Stomach (tissue), 9 donors: ENCODE results near the gene S1PR1. TPM values are rescaled to one million over a fixed set of nuclear protein-coding genes. Genes with fewer than 3 reads are reported as not detected.

Experiments used
- DNase-seq, 2 donors: peaks; one replicate each; pipeline versions ENCODE4 v3.0.0 to v3.0.0-alpha.2; 2013 to 2019
- H3K27ac ChIP-seq, 5 donors: fragments of 200-600 bp in 4 of 5; sonication (generic) in 4 of 5; one replicate each; pipeline ENCODE4 v1.5.1; 2013 to 2019; ENCODE audit warnings: mild to moderate bottlenecking in 1 of 5, moderate library complexity in 1 of 5
- H3K27me3 ChIP-seq, 3 donors: fragments of 200-600 bp; sonication (generic); one replicate each; pipeline ENCODE4 v1.5.1; 2017 to 2019; ENCODE audit warnings: mixed run types in 1 of 3
- H3K36me3 ChIP-seq, 4 donors: fragments of 200-600 bp; sonication (generic); 1 replicate in 3 of 4; 2 replicates in 1 of 4; pipeline ENCODE4 v1.5.1; 2016 to 2019
- H3K4me1 ChIP-seq, 4 donors: fragments of 200-600 bp; sonication (generic); one replicate each; pipeline ENCODE4 v1.5.1; 2016 to 2019
- H3K4me3 ChIP-seq, 4 donors: fragments of 200-600 bp; sonication (generic) in 3 of 4; one replicate each; pipeline ENCODE4 v1.5.1; 2016 to 2019; ENCODE audit warnings: mild to moderate bottlenecking in 1 of 4
- H3K9me3 ChIP-seq, 4 donors: fragments of 200-600 bp; sonication (generic); one replicate each; pipeline ENCODE4 v1.5.1; 2016 to 2019
- CTCF ChIP-seq, 7 experiments: fragments of 450-650 bp in 4 of 7; fragments of 200-600 bp in 3 of 7; sonication (generic) in 3 of 7; IDR thresholded peaks; one replicate each; pipeline ENCODE4 v1.5.1; 2016 to 2019; ENCODE audit warnings: antibody characterized with exemption in 7 of 7, control low read depth in 2 of 7, mild to moderate bottlenecking in 1 of 7
- EP300 ChIP-seq: sonication (generic); formaldehyde crosslinking; IDR thresholded peaks from one replicate; pipeline ENCODE4 v1.6.1; 2017; ENCODE audit warnings: antibody characterized with exemption
- POLR2A ChIP-seq, 4 donors: fragments of 450-650 bp; IDR thresholded peaks; one replicate each; pipeline ENCODE4 v1.6.1; 2016; ENCODE audit warnings: antibody characterized with exemption in 4 of 4, control low read depth in 2 of 4, mild to moderate bottlenecking in 1 of 4, moderate library complexity in 1 of 4
- POLR2AphosphoS5 ChIP-seq, 3 donors: sonication (generic); formaldehyde crosslinking; IDR thresholded peaks; one replicate each; pipeline ENCODE4 v1.6.1; 2016; ENCODE audit warnings: antibody characterized with exemption in 3 of 3
- WGBS, 5 donors: extraction: QIAGEN DNeasy Blood & Tissue Kit in 3 of 5; methylation state at CpG; one replicate each; pipeline versions ENCODE4 v1.1.5 to v1.1.7; 2013 to 2018; 5-methylcytosine and 5-hydroxymethylcytosine counted together
- intact Hi-C: fragments of 100-400 bp; cut with DNase I; formaldehyde crosslinking; loops from one replicate; pipeline ENCODE4 v1.15.1; 2023; ENCODE audit warnings: low total_unique reads
- polyA plus RNA-seq, 3 donors: library from polyadenylated mRNA; stranded (reverse); fragments of 200-250 nt; gene quantifications; one replicate each; pipeline ENCODE4 v1.2.3, GENCODE V29; 2013
- total RNA-seq, 5 donors: library from RNA; depleted of rRNA; stranded (reverse); fragments of >200 nt; gene quantifications; one replicate each; pipeline versions ENCODE4 v1.1.0 to v1.2.3, GENCODE V29; 2014 to 2016
- donor health status: healthy with polysubstance abuse.
- donor health status: Bipolar disorder and iron deficiency.
- donor health status: healthy.

S1PR1 gene
- total and polyA plus RNA-seq, 8 donors, result 3.7 to 54.0 (median 10.0) TPM

GRCh38 chr1:101198842-101199636 lies 37.8 kb upstream of the S1PR1 start:
- no peak for DNase-seq
- Histone ChIP-seq H3K36me3 (no peaks in the 10 kb centered on the region), H3K27ac (no peak overlapping the region), H3K9me3 (no peaks in the 10 kb centered on the region), H3K4me1 (no peaks in the 10 kb centered on the region), H3K4me3 (no peak overlapping the region), H3K27me3 (no peaks in the 10 kb centered on the region)
- TF ChIP-seq POLR2AphosphoS5 (IDR thresholded peaks at IDR 0.05) (no peak), CTCF (IDR thresholded peaks at IDR 0.05) (no peak), EP300 (no peak), POLR2A (IDR thresholded peaks at IDR 0.05) (no peak)
- intact Hi-C loops, result no loop called here
- 83 to 85% (median 84%) methylated on average over 8 of the region's 8 CpGs for WGBS, 5 donors

GRCh38 chr1:101199637-101199982 lies 37.2 kb upstream of the S1PR1 start:
- H3K27ac ChIP-seq, result no peak overlapping the region
- TF ChIP-seq EP300, result no peak
- no peak for TF ChIP-seq POLR2A (IDR thresholded peaks at IDR 0.05)
- TF ChIP-seq POLR2AphosphoS5 (IDR thresholded peaks at IDR 0.05), result no peak
- no peak for TF ChIP-seq CTCF (IDR thresholded peaks at IDR 0.05)
- DNase-seq, result no peak
- no peaks in the 10 kb centered on the region for H3K36me3 ChIP-seq
- H3K4me3 ChIP-seq, result no peak overlapping the region
- H3K9me3 ChIP-seq, result no peaks in the 10 kb centered on the region
- WGBS, 5 donors, result 91 to 99% (median 98%) methylated on average over 1 of the region's 1 CpG
- H3K27me3 ChIP-seq, result no peaks in the 10 kb centered on the region
- intact Hi-C loops, result no loop called here
- H3K4me1 ChIP-seq, result no peaks in the 10 kb centered on the region

- Histone ChIP-seq H3K27ac (no peak overlapping the region), H3K9me3 (no peaks in the 10 kb centered on the region), H3K4me1 (no peaks in the 10 kb centered on the region), H3K36me3 (no peaks in the 10 kb centered on the region), H3K4me3 (no peak overlapping the region), H3K27me3 (no peaks in the 10 kb centered on the region)
- DNase-seq, result no peak
- intact Hi-C loops, result no loop called here
- whole genome bisulfite sequencing, 5 donors, result 36 to 89% (median 84%) methylated on average over 2 of the region's 2 CpGs
- no peak for TF ChIP-seq EP300
- no peak for TF ChIP-seq POLR2AphosphoS5 (IDR thresholded peaks at IDR 0.05)
- no peak for TF ChIP-seq CTCF (IDR thresholded peaks at IDR 0.05)
- no peak for TF ChIP-seq POLR2A (IDR thresholded peaks at IDR 0.05)
Measured at GRCh38 chr1:101200513-101200912, 36.3 kb upstream of the S1PR1 start.

GRCh38 chr1:101203820-101204540 lies 32.8 kb upstream of the S1PR1 start:
- DNase-seq, result peak in 1 of 2 donors; percentile 66
- no peaks in the 10 kb centered on the region for H3K36me3 ChIP-seq
- no peaks in the 10 kb centered on the region for H3K27me3 ChIP-seq
- WGBS, 5 donors, result 68 to 81% (median 79%) methylated on average over 6 of the region's 6 CpGs
- H3K9me3 ChIP-seq, result no peaks in the 10 kb centered on the region
- TF ChIP-seq CTCF (IDR thresholded peaks at IDR 0.05) (no peak), POLR2A (IDR thresholded peaks at IDR 0.05) (no peak), POLR2AphosphoS5 (IDR thresholded peaks at IDR 0.05) (no peak), EP300 (no peak)
- no peak overlapping the region for H3K4me3 ChIP-seq
- intact Hi-C loops, result no loop called here
- no peaks in the 10 kb centered on the region for H3K4me1 ChIP-seq
- no peak overlapping the region for H3K27ac ChIP-seq
